ENCODE results near the gene POLR1A.

GRCh38 chr2:86105969-86106945 lies 571 bp upstream of the POLR1A start, which contains the start of gene PTCD3:
- TF ChIP-seq CTCF (IDR thresholded peaks at IDR 0.05) (peak in 1 of 5 experiments; percentile 11), POLR2A (IDR thresholded peaks at IDR 0.05) (peak in 1 of 2 donors; percentile 57)

All from tibial nerve (tissue), 3 donors.